ENCODE data around the gene ELMOD3. TPM values are rescaled to one million over a fixed set of nuclear protein-coding genes. Genes with fewer than 3 reads are reported as not detected.
"Not testable (repeated sequence)": the region's sequence is repeated elsewhere in the genome, so short reads cannot be mapped to it uniquely, and the experiment has no call there.

Gene ELMOD3
- total RNA-seq, 4 donors from 2014 or later, result 23.4 to 34.5 (median 31.4) TPM

DNA sequence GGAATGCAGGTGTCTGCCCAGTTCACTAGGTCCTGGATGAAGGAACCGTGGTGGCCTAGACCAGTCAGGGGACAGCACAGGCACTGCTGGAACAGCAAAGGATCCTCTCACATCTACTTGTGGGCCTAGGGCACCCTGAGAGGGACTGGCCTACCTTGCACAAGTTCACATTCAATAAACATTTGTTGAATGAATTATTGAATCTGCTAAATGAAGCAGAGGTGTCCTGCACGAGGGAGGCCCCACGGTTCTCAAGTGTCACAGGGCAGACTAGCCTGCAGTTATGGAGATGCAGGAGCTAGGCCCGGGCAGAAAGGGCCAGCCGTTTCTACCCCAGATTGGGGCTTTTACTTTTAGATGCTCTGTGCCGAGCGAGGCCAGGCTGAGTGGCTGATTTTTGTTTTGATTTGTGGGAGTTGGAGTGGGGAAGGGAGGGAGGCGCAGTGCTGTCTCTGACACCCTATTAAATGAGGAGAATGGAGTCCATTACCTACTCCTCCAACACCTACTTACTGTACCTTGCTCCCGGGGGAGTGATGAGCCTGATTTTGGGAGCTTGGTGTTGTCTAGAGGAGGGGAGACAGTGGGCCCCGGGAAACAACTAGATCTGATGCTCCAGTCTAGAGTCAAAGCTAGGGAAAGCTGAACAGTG is 82.4 kb downstream of the ELMOD3 start:
- peak; percentile 74 for DNase-seq
- intact Hi-C loops (cut with DNase I), result no loop called here
- 35 to 38% methylated on average over 10 of the region's 10 CpGs for WGBS, 2 donors
- Histone ChIP-seq H3K27me3 (no peaks in the 10 kb centered on the region), H3K4me1 (peaks cover 73 to 91% of the 10 kb centered on the region in 2 donors), H3K9me3 (no peaks in the 10 kb centered on the region), H3K4me3 (replicated peaks in 1 of 3) (no peak overlapping the region), H3K36me3 (no peaks in the 10 kb centered on the region), H3K27ac (peak overlapping the region; percentile 99 to 100 (median 99))
- no peak for TF ChIP-seq POLR2A (IDR thresholded peaks at IDR 0.05)
- TF ChIP-seq, protein P1, sequence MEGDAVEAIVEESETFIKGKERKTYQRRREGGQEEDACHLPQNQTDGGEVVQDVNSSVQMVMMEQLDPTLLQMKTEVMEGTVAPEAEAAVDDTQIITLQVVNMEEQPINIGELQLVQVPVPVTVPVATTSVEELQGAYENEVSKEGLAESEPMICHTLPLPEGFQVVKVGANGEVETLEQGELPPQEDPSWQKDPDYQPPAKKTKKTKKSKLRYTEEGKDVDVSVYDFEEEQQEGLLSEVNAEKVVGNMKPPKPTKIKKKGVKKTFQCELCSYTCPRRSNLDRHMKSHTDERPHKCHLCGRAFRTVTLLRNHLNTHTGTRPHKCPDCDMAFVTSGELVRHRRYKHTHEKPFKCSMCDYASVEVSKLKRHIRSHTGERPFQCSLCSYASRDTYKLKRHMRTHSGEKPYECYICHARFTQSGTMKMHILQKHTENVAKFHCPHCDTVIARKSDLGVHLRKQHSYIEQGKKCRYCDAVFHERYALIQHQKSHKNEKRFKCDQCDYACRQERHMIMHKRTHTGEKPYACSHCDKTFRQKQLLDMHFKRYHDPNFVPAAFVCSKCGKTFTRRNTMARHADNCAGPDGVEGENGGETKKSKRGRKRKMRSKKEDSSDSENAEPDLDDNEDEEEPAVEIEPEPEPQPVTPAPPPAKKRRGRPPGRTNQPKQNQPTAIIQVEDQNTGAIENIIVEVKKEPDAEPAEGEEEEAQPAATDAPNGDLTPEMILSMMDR (IDR thresholded peaks at IDR 0.05), result no peak

DNA sequence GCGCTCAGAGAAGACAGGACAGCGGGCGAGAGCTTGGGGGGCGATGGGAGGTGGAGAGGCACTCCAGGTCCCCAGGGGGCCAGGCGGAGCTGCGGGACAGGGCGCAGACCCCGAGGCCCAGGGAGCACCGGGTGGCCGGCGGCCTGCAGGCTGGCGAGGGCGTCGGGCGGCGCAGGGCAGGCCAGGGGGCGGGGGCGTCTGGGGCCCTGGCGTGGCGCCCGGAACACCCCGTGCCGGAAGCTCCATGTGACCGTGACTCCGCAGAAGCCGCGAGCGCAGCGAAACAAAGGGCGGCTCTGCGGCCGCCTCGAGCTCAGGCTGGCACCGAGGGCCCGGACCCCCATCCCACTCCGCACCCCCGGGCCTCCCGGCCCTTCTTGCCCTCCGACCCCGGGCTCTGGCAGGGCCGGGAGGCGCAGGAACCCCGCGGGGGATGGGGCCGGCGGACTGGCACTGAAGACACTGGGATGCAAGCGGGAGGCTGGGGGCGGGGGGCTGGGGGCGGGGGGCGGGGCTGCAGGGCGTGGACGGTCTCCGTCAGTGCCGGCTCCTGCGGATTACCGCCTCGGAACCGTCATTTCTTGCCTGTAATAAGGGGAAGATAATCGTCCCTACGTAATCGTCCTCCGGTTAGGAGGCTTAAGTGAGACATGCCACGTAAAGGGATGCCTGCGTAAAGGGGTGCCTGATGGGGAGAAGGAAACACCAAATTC is 83.1 kb downstream of the ELMOD3 start:
- Histone ChIP-seq H3K4me3 (replicated peaks in 1 of 3) (peak overlapping the region in 1 of 3 donors; percentile 30), H3K4me1 (peaks cover 70 to 88% of the 10 kb centered on the region in 2 donors), H3K9me3 (no peaks in the 10 kb centered on the region), H3K36me3 (no peaks in the 10 kb centered on the region), H3K27me3 (no peaks in the 10 kb centered on the region), H3K27ac (peak overlapping the region; percentile 99 to 100 (median 99))
- 5 to 11% methylated on average over 18 to 25 of the region's 64 CpGs for WGBS, 2 donors
- intact Hi-C loops (cut with DNase I), result no loop called here
- DNase-seq, result peak; percentile 91 to 92
- TF ChIP-seq, protein P1 (IDR thresholded peaks at IDR 0.05), result no peak
- peak; percentile 86 to 90 for TF ChIP-seq POLR2A (IDR thresholded peaks at IDR 0.05)

DNA sequence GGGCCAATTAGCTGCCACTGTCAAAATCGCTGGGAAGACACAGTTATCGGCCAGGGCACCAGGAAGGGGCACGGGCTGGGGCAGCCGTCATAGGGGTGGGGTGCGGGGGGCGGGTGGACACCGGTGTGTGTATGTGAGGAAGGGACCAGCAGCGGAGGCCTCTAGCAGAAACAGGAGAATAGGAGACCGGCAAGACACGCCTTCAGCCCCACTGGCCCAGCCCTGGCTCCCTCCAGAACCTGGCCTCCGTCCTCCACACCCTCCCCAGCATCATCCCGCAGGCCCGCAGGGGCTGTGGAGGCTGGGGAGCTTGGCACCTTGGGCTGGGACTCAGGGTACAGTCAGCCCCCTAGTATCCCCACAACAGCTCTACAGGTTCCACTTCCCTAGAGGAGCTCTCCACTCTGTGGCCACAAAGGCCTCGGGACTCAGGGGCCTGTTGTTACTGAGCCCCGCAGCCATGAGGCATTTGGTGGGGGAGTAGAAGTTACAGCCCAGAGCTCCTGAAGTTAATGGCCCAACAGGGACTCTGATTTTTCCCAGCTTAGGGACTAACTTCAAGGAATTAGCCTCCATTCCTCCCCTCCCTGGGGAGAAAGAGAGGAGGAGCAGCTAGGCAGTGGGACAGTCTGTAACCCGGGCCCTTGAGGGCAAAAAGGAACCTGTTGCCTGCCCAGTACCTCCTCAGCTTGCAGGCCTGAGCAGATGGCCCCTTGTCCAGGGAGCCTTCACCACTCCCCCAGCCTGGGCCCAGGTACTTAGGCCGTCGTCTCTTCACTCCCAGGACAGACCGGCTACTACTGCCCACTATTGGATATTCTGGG is 83.8 kb downstream of the ELMOD3 start:
- Histone ChIP-seq H3K4me3 (replicated peaks in 1 of 3) (peak overlapping the region in 1 of 3 donors; percentile 30), H3K36me3 (no peaks in the 10 kb centered on the region), H3K4me1 (peaks cover 62 to 81% of the 10 kb centered on the region in 2 donors), H3K27me3 (no peaks in the 10 kb centered on the region), H3K9me3 (no peaks in the 10 kb centered on the region), H3K27ac (peak overlapping the region; percentile 99 to 100 (median 99))
- DNase-seq, result peak; percentile 72 to 77
- TF ChIP-seq, protein P1 (IDR thresholded peaks at IDR 0.05), result peak in 3 of 6 experiments; percentile 21 to 37 (median 29)
- TF ChIP-seq POLR2A (IDR thresholded peaks at IDR 0.05), result peak in 1 of 2 donors; percentile 47
- WGBS, 2 donors, result 48 to 56% methylated on average over 11 to 19 of the region's 19 CpGs
- intact Hi-C loops (cut with DNase I), result no loop called here

DNA sequence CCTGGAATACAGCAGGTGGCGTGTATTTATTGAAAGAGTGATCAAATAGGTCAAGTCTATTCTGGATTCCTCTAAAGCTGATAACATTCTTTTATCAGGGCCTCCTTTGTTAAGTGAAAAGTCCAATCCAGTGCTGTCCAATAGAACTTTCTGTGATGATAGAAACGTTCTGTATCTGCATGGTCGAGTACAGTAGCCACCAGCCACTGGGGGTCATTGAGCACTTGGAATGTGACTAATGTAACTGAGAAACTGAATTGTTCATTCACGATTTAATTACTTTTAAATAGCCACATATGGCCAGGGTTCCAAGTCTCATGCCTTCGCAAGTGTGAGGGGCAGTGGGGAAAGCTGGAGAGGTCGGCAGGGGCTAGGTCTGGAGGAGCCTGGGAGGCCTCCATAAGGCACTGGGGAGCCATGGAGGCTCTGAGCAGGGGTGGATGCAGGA is 84.5 kb downstream of the ELMOD3 start:
- H3K9me3 ChIP-seq, result no peaks in the 10 kb centered on the region
- H3K4me1 ChIP-seq, result peaks cover 56 to 74% of the 10 kb centered on the region in 2 donors

DNA sequence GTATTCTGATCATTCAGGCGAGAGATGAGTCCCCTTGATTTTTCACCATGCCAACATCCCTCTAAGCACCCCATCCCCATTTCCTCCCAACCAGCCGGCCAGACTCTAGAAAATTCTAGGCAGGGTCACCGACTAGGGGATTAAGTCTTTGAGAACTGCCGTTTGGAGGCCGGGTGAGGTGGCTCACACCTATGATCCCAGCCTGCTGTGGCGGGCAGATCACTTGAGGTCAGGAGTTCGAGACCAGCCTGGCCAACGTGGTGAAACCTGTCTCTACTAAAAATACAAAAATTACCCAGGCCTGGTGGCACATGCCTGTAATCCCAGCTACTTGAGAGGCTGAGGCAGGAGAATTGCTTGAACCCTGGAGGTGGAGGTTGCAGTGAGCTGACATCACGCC is 85.0 kb downstream of the ELMOD3 start:
- intact Hi-C loops (cut with DNase I); H3K27me3 ChIP-seq; DNase-seq; H3K9me3 ChIP-seq; H3K4me3 ChIP-seq (replicated peaks in 1 of 3); H3K36me3 ChIP-seq: not testable (repeated sequence)
- peaks cover 50 to 69% of the 10 kb centered on the region in 2 donors for H3K4me1 ChIP-seq
- 89 to 91% methylated on average over 9 of the region's 9 CpGs for WGBS, 2 donors
- peak overlapping the region; percentile 99 to 100 (median 99) for H3K27ac ChIP-seq

More for the DNA sequence above, 84.5 kb downstream of the ELMOD3 start:
- intact Hi-C loops (cut with DNase I), result no loop called here
- no peak for TF ChIP-seq POLR2A (IDR thresholded peaks at IDR 0.05)
- TF ChIP-seq, protein P1 (IDR thresholded peaks at IDR 0.05), result peak in 1 of 6 experiments; percentile 37
- H3K27ac ChIP-seq, result peak overlapping the region; percentile 99 to 100 (median 99)
- 38 to 67% methylated on average over 6 of the region's 6 CpGs for WGBS, 2 donors
- DNase-seq, result peak; percentile 46 to 68
- H3K36me3 ChIP-seq, result no peaks in the 10 kb centered on the region
- no peaks in the 10 kb centered on the region for H3K27me3 ChIP-seq
- no peak overlapping the region for H3K4me3 ChIP-seq (replicated peaks in 1 of 3)
